ENCODE measurements around the gene SLC44A4. TPM values are rescaled to one million over a fixed set of nuclear protein-coding genes. Genes with fewer than 3 reads are reported as not detected.
"Not testable (repeated sequence)": the region's sequence is repeated elsewhere in the genome, so short reads cannot be mapped to it uniquely, and the experiment has no call there.

SLC44A4 gene
- total RNA-seq, result not detected
- long read RNA-seq, result 0 reads

- ATAC-seq (ENCODE audit: poor library complexity) (no peak), DNase-seq (no peak)
- intact Hi-C loops (cut with DNase I), result no loop called here
Measured at GRCh38 chr6:31878726-31879125, at the start of gene SLC44A4. Gene SLC44A4, minus strand, starts transcription at chr6:31878997. Its CDS starts 17 bp downstream, at chr6:31878980.

- intact Hi-C loops (cut with DNase I), result no loop called here
- ATAC-seq (ENCODE audit: poor library complexity), result no peak
- no peak for DNase-seq
Measured at GRCh38 chr6:31928672-31928939, 49.8 kb upstream of the SLC44A4 start.

GRCh38 chr6:31927863-31928671, 49.3 kb upstream of the SLC44A4 start:
- ATAC-seq (ENCODE audit: poor library complexity) (no peak), DNase-seq (no peak)
- intact Hi-C loops (cut with DNase I), result no loop called here

- DNase-seq (no peak), ATAC-seq (ENCODE audit: poor library complexity) (no peak)
- intact Hi-C loops (cut with DNase I), result no loop called here
Measured at GRCh38 chr6:31927242-31927862, 48.6 kb upstream of the SLC44A4 start, which contains the start of gene C2. Gene C2, plus strand, starts transcription at chr6:31927717. Its CDS starts 36 bp downstream, at chr6:31927753.

GRCh38 chr6:31922942-31923341, 44.1 kb upstream of the SLC44A4 start:
- intact Hi-C loops (cut with DNase I), result no loop called here
- ATAC-seq (ENCODE audit: poor library complexity), result no peak
- DNase-seq, result no peak

- intact Hi-C loops (cut with DNase I), result no loop called here
- ATAC-seq (ENCODE audit: poor library complexity) (no peak), DNase-seq (no peak)
Measured at GRCh38 chr6:31920811-31921210, 42.0 kb upstream of the SLC44A4 start.

- intact Hi-C loops (cut with DNase I), result no loop called here
- ATAC-seq (ENCODE audit: poor library complexity) (no peak), DNase-seq (no peak)
Measured at GRCh38 chr6:31919624-31920303, 41.0 kb upstream of the SLC44A4 start.

GRCh38 chr6:31918069-31918720, 39.4 kb upstream of the SLC44A4 start:
- intact Hi-C loops (cut with DNase I), result no loop called here
- no peak for ATAC-seq (ENCODE audit: poor library complexity)

GRCh38 chr6:31915756-31916155, 37.0 kb upstream of the SLC44A4 start:
- intact Hi-C loops (cut with DNase I), result no loop called here
- ATAC-seq (ENCODE audit: poor library complexity), result no peak
- no peak for DNase-seq

More at GRCh38 chr6:31918069-31918720, 39.4 kb upstream of the SLC44A4 start:
- no peak for DNase-seq

- DNase-seq, result no peak
- no peak for ATAC-seq (ENCODE audit: poor library complexity)
- intact Hi-C loops (cut with DNase I), result no loop called here
Measured at GRCh38 chr6:31915351-31915750, 36.6 kb upstream of the SLC44A4 start.

- DNase-seq (no peak), ATAC-seq (ENCODE audit: poor library complexity) (no peak)
- intact Hi-C loops (cut with DNase I), result no loop called here
Measured at GRCh38 chr6:31911826-31912585, 33.2 kb upstream of the SLC44A4 start.

GRCh38 chr6:31909298-31909697, 30.5 kb upstream of the SLC44A4 start:
- ATAC-seq (ENCODE audit: poor library complexity); DNase-seq; intact Hi-C loops (cut with DNase I): not testable (repeated sequence)

GRCh38 chr6:31908791-31909190, 30.0 kb upstream of the SLC44A4 start:
- DNase-seq (no peak), ATAC-seq (ENCODE audit: poor library complexity) (no peak)
- intact Hi-C loops (cut with DNase I), result no loop called here

- intact Hi-C loops (cut with DNase I); ATAC-seq (ENCODE audit: poor library complexity); DNase-seq: not testable (repeated sequence)
Measured at GRCh38 chr6:31908255-31908654, 29.5 kb upstream of the SLC44A4 start.

- ATAC-seq (ENCODE audit: poor library complexity) (peak; percentile 18), DNase-seq (no peak)
- intact Hi-C loops (cut with DNase I), result no loop called here
Measured at GRCh38 chr6:31907158-31907813, 28.5 kb upstream of the SLC44A4 start.

- intact Hi-C loops (cut with DNase I); DNase-seq; ATAC-seq (ENCODE audit: poor library complexity): not testable (repeated sequence)
Measured at GRCh38 chr6:31906727-31907126, 27.9 kb upstream of the SLC44A4 start.

GRCh38 chr6:31906122-31906521, 27.3 kb upstream of the SLC44A4 start:
- ATAC-seq (ENCODE audit: poor library complexity), result no peak
- intact Hi-C loops (cut with DNase I), result no loop called here
- no peak for DNase-seq

GRCh38 chr6:31905041-31905440, 26.2 kb upstream of the SLC44A4 start:
- intact Hi-C loops (cut with DNase I), result no loop called here
- no peak for ATAC-seq (ENCODE audit: poor library complexity)
- no peak for DNase-seq
